Neural cell (in vitro differentiated cells): Measurements from ENCODE around the gene PLA2G15. TPM values are rescaled to one million over a fixed set of nuclear protein-coding genes. Genes with fewer than 3 reads are reported as not detected.

Experiments used
- H2AFZ ChIP-seq: fragments of 200-600, 300-800 bp; sonication (generic), shearing (Covaris generic); 2 replicates; pipeline ENCODE4 v1.6.0; 2014; ENCODE audit warnings: low read depth, mild to moderate bottlenecking, antibody characterized with exemption, low read length, moderate library complexity
- H3F3A ChIP-seq: fragments of 200-600 bp; shearing (Covaris generic); 2 replicates; pipeline ENCODE4 v1.6.1; 2016; ENCODE audit warnings: mild to moderate bottlenecking, moderate library complexity, mixed read lengths, antibody characterized with exemption, low read length; ENCODE audit not compliant: insufficient read depth, poor library complexity, severe bottlenecking
- H3K27ac ChIP-seq: fragments of 200-600, 300-800 bp; sonication (generic), shearing (Covaris generic); 2 replicates; pipeline ENCODE4 v1.5.1; 2014; ENCODE audit warnings: mild to moderate bottlenecking, low read length, moderate library complexity
- H3K27me3 ChIP-seq: fragments of 300-800, 200-600 bp; sonication (generic), shearing (Covaris generic); 2 replicates; pipeline ENCODE4 v1.6.0; 2014; ENCODE audit warnings: mild to moderate bottlenecking, low read depth, low read length, moderate library complexity; ENCODE audit not compliant: insufficient read depth
- H3K36me3 ChIP-seq: fragments of 300-800, 200-600 bp; sonication (generic), shearing (Covaris generic); 2 replicates; pipeline ENCODE4 v1.5.1; 2014; ENCODE audit warnings: mild to moderate bottlenecking, antibody characterized with exemption, low read length, moderate library complexity; ENCODE audit not compliant: insufficient read depth
- H3K4me2 ChIP-seq: fragments of 300-800, 200-600 bp; sonication (generic), shearing (Covaris generic); 2 replicates; pipeline ENCODE4 v1.6.0; 2014; ENCODE audit warnings: mild to moderate bottlenecking, low read length
- H3K4me3 ChIP-seq: fragments of 300-800, 200-600 bp; sonication (generic), shearing (Covaris generic); 2 replicates; pipeline ENCODE4 v1.5.1; 2014; ENCODE audit warnings: mild to moderate bottlenecking, low read length, moderate library complexity
- H3K79me2 ChIP-seq: fragments of 200-600 bp; shearing (Covaris generic); replicated peaks from 2 replicates; pipeline ENCODE4 v1.6.0; 2014; ENCODE audit warnings: mild to moderate bottlenecking, low read length, moderate library complexity; ENCODE audit not compliant: insufficient read depth
- H3K9ac ChIP-seq: fragments of 300-800, 200-600 bp; sonication (generic), shearing (Covaris generic); 2 replicates; pipeline ENCODE4 v1.6.1; 2016; ENCODE audit warnings: mild to moderate bottlenecking, low read length, mixed read lengths
- H3K9me2 ChIP-seq: fragments of 200-600 bp; shearing (Covaris generic); 2 replicates; pipeline ENCODE4 v1.6.1; 2016; ENCODE audit warnings: mild to moderate bottlenecking, low read length, mixed read lengths; ENCODE audit not compliant: insufficient read depth
- H3K9me3 ChIP-seq: fragments of 200-600, 300-800 bp; sonication (generic), shearing (Covaris generic); 2 replicates; pipeline ENCODE4 v1.6.1; 2016; ENCODE audit warnings: mild to moderate bottlenecking, mixed run types, low read length, moderate library complexity, mixed read lengths
- H4K20me1 ChIP-seq: fragments of 200-600 bp; shearing (Covaris generic); 2 replicates; pipeline ENCODE4 v1.6.1; 2016; ENCODE audit warnings: mild to moderate bottlenecking, mixed run types; ENCODE audit not compliant: insufficient read depth
- EP300 ChIP-seq: fragments of 450-650 bp; conservative IDR thresholded peaks from 2 replicates; pipeline ENCODE4 v1.6.1; 2014; ENCODE audit warnings: antibody characterized with exemption, mild to moderate bottlenecking, moderate library complexity; ENCODE audit not compliant: poor library complexity, severe bottlenecking
- EZH2 ChIP-seq: fragments of 200-600, 300-800 bp; shearing (Covaris generic), sonication (generic); IDR thresholded peaks from 2 replicates; pipeline ENCODE4 v1.6.1; 2014; ENCODE audit warnings: antibody characterized with exemption, low read length, borderline replicate concordance, mild to moderate bottlenecking; ENCODE audit not compliant: insufficient read depth, poor library complexity, severe bottlenecking
- MXI1 ChIP-seq: fragments of 450-650 bp; conservative IDR thresholded peaks from 2 replicates; pipeline ENCODE4 v1.6.1; 2014; ENCODE audit warnings: antibody characterized with exemption, mild to moderate bottlenecking; ENCODE audit not compliant: poor library complexity, severe bottlenecking
- POLR2AphosphoS5 ChIP-seq: IDR thresholded peaks from 2 replicates; pipeline ENCODE4 v1.6.1; 2012
- RAD21 ChIP-seq: fragments of 450-650 bp; conservative IDR thresholded peaks from 2 replicates; pipeline ENCODE4 v1.6.1; 2014; ENCODE audit warnings: antibody characterized with exemption, mild to moderate bottlenecking, moderate library complexity
- REST ChIP-seq: IDR thresholded peaks from 2 replicates; pipeline ENCODE4 v1.6.1; 2012; ENCODE audit warnings: borderline replicate concordance
- SMC3 ChIP-seq: fragments of 450-650 bp; conservative IDR thresholded peaks from 2 replicates; pipeline ENCODE4 v1.6.1; 2014; ENCODE audit warnings: antibody characterized with exemption, mild to moderate bottlenecking, moderate library complexity; ENCODE audit not compliant: poor library complexity
- TAF1 ChIP-seq: IDR thresholded peaks from 2 replicates; pipeline ENCODE4 v1.6.1; 2012; ENCODE audit warnings: low read depth
- polyA plus RNA-seq: library from polyadenylated mRNA; depleted of rRNA; stranded (reverse); fragments of >200 nt; gene quantifications from 2 replicates; pipeline ENCODE4 v1.2.3, GENCODE V29; 2014
- TF ChIP-seq, protein P1 (sequence below): fragments of 450-650 bp; IDR thresholded peaks from 2 replicates; pipeline ENCODE4 v1.5.1; 2014; ENCODE audit warnings: antibody characterized with exemption, mild to moderate bottlenecking, moderate library complexity; ENCODE audit not compliant: poor library complexity, severe bottlenecking

Gene PLA2G15
- polyA plus RNA-seq, 1 donor from 2014 or later, result 19.6 TPM

GRCh38 chr16:68272507-68273209 lies 27.5 kb downstream of the PLA2G15 start:
- Histone ChIP-seq H3K27me3 (no peaks in the 10 kb centered on the region), H3K4me2 (no peak overlapping the region), H4K20me1 (no peaks in the 10 kb centered on the region), H3K9ac (no peak overlapping the region), H3K9me2 (no peaks in the 10 kb centered on the region), H3K27ac (no peak overlapping the region), H3K36me3 (no peaks in the 10 kb centered on the region), H3K4me3 (no peak overlapping the region), H3K79me2 (no peaks in the 10 kb centered on the region), H3F3A (no peaks in the 10 kb centered on the region), H2AFZ (no peak overlapping the region), H3K9me3 (no peaks in the 10 kb centered on the region)
- TF ChIP-seq, protein P1, sequence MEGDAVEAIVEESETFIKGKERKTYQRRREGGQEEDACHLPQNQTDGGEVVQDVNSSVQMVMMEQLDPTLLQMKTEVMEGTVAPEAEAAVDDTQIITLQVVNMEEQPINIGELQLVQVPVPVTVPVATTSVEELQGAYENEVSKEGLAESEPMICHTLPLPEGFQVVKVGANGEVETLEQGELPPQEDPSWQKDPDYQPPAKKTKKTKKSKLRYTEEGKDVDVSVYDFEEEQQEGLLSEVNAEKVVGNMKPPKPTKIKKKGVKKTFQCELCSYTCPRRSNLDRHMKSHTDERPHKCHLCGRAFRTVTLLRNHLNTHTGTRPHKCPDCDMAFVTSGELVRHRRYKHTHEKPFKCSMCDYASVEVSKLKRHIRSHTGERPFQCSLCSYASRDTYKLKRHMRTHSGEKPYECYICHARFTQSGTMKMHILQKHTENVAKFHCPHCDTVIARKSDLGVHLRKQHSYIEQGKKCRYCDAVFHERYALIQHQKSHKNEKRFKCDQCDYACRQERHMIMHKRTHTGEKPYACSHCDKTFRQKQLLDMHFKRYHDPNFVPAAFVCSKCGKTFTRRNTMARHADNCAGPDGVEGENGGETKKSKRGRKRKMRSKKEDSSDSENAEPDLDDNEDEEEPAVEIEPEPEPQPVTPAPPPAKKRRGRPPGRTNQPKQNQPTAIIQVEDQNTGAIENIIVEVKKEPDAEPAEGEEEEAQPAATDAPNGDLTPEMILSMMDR, result no peak
- TF ChIP-seq TAF1 (no peak), EZH2 (no peak), RAD21 (no peak)

DNA sequence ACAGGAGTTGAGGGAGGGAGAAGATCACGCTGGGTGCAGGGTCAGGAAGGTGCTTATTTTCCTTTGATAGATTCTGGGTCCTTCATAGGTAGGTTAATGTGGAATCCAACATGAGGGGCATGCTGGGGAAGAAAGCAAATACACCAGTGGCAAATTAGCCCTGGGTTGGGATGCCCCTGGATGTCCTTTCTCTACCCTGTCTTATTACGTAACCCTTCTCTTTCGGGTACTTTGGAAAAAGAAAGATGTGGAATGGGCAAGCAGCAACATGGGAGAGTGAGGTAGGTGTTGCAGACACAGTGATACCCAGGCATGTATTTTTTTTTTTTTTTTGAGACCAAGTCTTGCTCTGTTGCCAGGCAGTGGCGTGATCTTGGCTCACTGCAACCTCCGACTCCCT lies 28.3 kb downstream of the PLA2G15 start:
- Histone ChIP-seq H3K79me2 (no peaks in the 10 kb centered on the region), H3K9me2 (no peaks in the 10 kb centered on the region), H2AFZ (no peak overlapping the region), H4K20me1 (no peaks in the 10 kb centered on the region), H3K36me3 (no peaks in the 10 kb centered on the region), H3K4me3 (no peak overlapping the region), H3F3A (no peaks in the 10 kb centered on the region), H3K4me2 (no peak overlapping the region), H3K27ac (no peak overlapping the region), H3K9me3 (no peaks in the 10 kb centered on the region), H3K9ac (no peak overlapping the region), H3K27me3 (no peaks in the 10 kb centered on the region)
- TF ChIP-seq TAF1 (no peak), POLR2AphosphoS5 (no peak), MXI1 (no peak), EP300 (no peak), EZH2 (no peak), RAD21 (no peak)

- H3K27ac ChIP-seq, result no peak overlapping the region
- TF ChIP-seq, protein P1, result no peak
- TF ChIP-seq TAF1 (no peak), SMC3 (no peak), REST (no peak), POLR2AphosphoS5 (no peak), EP300 (no peak), RAD21 (no peak), EZH2 (no peak), MXI1 (no peak)
- H4K20me1 ChIP-seq, result no peaks in the 10 kb centered on the region
- no peak overlapping the region for H3K4me2 ChIP-seq
- no peaks in the 10 kb centered on the region for H3K9me2 ChIP-seq
- no peaks in the 10 kb centered on the region for H3K79me2 ChIP-seq
- H2AFZ ChIP-seq, result no peak overlapping the region
- no peaks in the 10 kb centered on the region for H3K36me3 ChIP-seq
- no peak overlapping the region for H3K4me3 ChIP-seq
- H3K9me3 ChIP-seq, result no peaks in the 10 kb centered on the region
- no peaks in the 10 kb centered on the region for H3F3A ChIP-seq
- H3K9ac ChIP-seq, result no peak overlapping the region
- H3K27me3 ChIP-seq, result no peaks in the 10 kb centered on the region
Measured at GRCh38 chr16:68273896-68274295, 28.7 kb downstream of the PLA2G15 start.
